Upper lobe of left lung (tissue), 4 donors: ENCODE data around the gene TMEM236.

Source experiments
- CTCF ChIP-seq, 6 experiments: fragments of 450-650 bp in 4 of 6; fragments of 200-600 bp in 2 of 6; sonication (generic) in 2 of 6; IDR thresholded peaks; one replicate each; pipeline ENCODE4 v1.5.1; 2016 to 2019; ENCODE audit warnings: antibody characterized with exemption in 6 of 6
- POLR2AphosphoS5 ChIP-seq, 2 donors: sonication (generic); formaldehyde crosslinking; IDR thresholded peaks; one replicate each; pipeline ENCODE4 v1.5.1; 2017; ENCODE audit warnings: antibody characterized with exemption in 2 of 2

- TF ChIP-seq CTCF (IDR thresholded peaks at IDR 0.05) (no peak), POLR2AphosphoS5 (IDR thresholded peaks at IDR 0.05) (no peak)
These were observed 31.8 kb downstream of the TMEM236 start for GRCh38 chr10:17783751-17784150.
